Kidney epithelial cell (primary cell): ENCODE data around the gene NEK6. TPM values are rescaled to one million over a fixed set of nuclear protein-coding genes. Genes with fewer than 3 reads are reported as not detected.

Source experiments
- DNase-seq: peaks from one replicate; pipeline ENCODE4 v3.0.0-alpha.2; 2010; ENCODE audit warnings: low read depth
- H3K27me3 ChIP-seq: 2 replicates; pipeline ENCODE4 v1.6.0; 2011; ENCODE audit warnings: low read length; ENCODE audit not compliant: control insufficient read depth, insufficient read depth
- H3K36me3 ChIP-seq: 2 replicates; pipeline ENCODE4 v1.5.1; 2011; ENCODE audit warnings: low read length; ENCODE audit not compliant: control insufficient read depth, insufficient read depth
- H3K4me3 ChIP-seq: 2 replicates; pipeline ENCODE4 v1.5.1; 2011; ENCODE audit warnings: low read depth, mild to moderate bottlenecking, control low read depth, low read length
- total RNA-seq: library from RNA; depleted of rRNA; stranded (reverse); fragments of >200 nt; gene quantifications from 2 replicates; pipeline ENCODE4 v1.2.3, GENCODE V29; 2015
- TF ChIP-seq, protein P1 (sequence below): IDR thresholded peaks from 2 replicates; pipeline ENCODE4 v1.5.1; 2011; ENCODE audit warnings: mild to moderate bottlenecking, moderate library complexity, low read length, control low read depth, inconsistent platforms; ENCODE audit not compliant: insufficient read depth, poor library complexity, severe bottlenecking

NEK6 gene
- total RNA-seq, 1 donor from 2014 or later: 17.8 TPM

DNA sequence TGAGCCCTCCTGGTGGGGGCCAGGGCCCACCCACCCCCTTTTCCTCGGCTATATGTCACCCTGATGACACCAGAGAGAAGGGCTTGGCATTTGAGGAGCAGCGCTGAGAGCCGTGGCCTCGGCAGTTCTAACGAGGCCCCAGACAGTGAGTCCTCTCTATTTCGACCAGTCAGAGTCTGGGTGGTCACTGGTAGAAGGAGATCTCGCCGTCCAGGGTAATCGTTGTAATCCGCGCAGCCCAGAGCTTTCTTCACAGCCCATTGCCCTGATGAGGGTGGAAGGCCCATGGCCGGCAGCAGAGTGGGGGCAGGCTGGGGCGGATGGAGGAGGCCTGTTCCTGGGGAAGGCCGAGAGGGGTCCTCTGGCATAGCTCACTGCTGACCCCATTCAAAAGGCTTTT, 87.3 kb downstream of the NEK6 start:
- H3K36me3 ChIP-seq: peaks cover 1% of the 10 kb centered on the region
- no peaks in the 10 kb centered on the region for H3K27me3 ChIP-seq
- DNase-seq: no peak
- TF ChIP-seq, protein P1, sequence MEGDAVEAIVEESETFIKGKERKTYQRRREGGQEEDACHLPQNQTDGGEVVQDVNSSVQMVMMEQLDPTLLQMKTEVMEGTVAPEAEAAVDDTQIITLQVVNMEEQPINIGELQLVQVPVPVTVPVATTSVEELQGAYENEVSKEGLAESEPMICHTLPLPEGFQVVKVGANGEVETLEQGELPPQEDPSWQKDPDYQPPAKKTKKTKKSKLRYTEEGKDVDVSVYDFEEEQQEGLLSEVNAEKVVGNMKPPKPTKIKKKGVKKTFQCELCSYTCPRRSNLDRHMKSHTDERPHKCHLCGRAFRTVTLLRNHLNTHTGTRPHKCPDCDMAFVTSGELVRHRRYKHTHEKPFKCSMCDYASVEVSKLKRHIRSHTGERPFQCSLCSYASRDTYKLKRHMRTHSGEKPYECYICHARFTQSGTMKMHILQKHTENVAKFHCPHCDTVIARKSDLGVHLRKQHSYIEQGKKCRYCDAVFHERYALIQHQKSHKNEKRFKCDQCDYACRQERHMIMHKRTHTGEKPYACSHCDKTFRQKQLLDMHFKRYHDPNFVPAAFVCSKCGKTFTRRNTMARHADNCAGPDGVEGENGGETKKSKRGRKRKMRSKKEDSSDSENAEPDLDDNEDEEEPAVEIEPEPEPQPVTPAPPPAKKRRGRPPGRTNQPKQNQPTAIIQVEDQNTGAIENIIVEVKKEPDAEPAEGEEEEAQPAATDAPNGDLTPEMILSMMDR: no peak
- H3K4me3 ChIP-seq: no peak overlapping the region

DNA sequence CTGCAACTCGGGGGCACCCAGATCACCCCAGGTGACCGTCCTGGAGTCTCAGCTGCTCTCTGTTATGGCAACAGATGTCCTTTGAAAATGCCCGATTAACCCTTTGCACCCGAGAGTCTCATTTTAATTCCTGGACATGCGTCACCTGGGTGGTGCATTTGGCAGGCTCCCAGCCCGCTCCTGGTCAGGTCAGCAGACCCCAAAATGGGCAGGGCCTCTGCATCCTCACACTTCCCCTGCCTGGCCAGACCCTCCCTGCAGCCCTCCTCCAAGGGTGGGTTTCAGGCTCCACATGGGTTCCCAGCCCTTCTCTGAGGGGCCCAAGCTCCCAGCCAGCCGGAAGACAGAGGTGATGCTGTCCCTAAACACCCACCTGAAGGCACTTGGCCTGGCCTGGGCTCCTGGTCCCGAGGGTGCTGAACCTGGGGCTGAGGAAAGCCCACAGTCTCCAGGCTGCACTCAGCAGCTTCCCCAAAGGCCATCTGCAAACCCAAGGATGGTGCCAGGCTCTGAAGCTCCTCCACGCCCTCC, 88.1 kb downstream of the NEK6 start:
- TF ChIP-seq, protein P1: no peak
- Histone ChIP-seq H3K27me3 (no peaks in the 10 kb centered on the region), H3K36me3 (peaks cover 2% of the 10 kb centered on the region), H3K4me3 (no peak overlapping the region)
- no peak for DNase-seq

DNA sequence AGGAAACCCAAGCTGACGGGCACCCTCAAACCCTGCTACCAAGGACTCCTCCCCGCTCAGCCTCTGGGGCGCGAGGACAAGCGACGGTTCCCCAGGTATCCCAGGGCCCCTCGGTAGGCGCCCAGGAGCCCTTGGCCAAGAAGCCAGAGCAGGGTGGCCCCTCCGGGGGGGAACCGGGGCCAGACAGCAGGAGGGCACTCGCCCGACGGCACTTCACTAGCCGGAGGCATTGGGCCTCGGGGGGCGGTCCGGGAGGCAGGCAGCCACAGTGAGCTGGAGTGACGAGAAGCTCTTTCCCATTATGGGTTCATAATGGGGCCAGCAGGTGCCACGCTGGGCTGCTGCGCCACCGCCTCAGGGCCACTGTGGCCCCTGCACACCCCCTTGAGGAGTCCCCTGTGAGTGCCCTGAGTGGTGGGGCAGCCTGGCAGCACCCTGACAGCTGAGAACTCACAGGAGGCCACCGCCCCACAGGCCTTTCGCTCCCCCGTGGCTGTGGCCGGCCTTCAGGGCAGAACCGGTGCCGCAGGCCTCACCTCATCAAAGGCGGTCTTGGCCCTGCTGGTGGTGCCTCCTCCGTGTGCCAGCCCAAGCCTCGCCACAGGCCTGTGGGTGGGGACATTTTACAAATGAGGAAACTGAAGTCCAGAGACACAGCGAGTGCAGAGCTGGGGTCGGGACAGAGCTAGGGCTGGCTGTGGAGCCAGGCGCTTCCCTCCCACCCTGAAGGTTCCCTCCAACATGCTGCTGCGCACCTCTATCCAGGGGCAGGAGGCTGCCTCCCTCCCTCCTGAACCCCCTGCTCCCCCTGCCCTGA, 88.8 kb downstream of the NEK6 start:
- no peak for DNase-seq
- H3K36me3 ChIP-seq: peaks cover 2% of the 10 kb centered on the region
- H3K27me3 ChIP-seq: no peaks in the 10 kb centered on the region
- TF ChIP-seq, protein P1: no peak
- H3K4me3 ChIP-seq: no peak overlapping the region

DNA sequence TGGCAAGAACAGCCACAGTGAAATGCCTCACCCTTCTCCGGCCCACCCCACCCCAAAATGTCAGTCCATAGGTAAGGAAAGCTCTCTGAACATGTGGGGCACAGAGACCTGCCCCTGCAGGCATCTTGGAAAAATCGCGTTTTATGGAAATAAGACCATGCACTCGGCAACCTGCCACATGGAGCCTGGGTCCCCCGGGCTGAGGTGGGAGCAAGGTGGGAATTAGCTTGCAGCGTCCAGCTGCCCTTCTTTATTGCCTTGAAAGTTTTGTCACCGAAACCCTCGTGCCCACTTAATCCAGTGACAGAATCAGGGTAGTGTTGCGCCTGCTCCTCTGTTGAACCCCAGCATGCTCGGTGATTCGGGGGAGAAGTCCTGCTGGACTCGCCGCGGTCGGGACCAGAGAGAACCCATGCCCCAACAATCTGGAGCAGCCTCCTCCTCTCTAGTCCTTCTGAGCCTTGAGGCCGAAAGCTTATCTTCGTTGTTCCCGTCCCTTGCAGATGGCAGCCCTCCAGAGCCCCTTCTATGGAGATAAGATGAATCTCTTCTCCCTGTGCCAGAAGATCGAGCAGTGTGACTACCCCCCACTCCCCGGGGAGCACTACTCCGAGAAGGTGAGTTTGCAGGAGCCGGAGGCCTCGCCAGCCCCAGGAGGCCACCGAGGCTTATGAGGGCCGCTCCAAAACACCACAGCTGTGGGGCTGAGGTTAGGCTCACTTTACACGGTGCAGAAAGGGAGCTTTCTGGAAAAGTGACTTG, 89.6 kb downstream of the NEK6 start:
- Histone ChIP-seq H3K4me3 (no peak overlapping the region), H3K36me3 (peaks cover 2% of the 10 kb centered on the region)
- TF ChIP-seq, protein P1: no peak

DNA sequence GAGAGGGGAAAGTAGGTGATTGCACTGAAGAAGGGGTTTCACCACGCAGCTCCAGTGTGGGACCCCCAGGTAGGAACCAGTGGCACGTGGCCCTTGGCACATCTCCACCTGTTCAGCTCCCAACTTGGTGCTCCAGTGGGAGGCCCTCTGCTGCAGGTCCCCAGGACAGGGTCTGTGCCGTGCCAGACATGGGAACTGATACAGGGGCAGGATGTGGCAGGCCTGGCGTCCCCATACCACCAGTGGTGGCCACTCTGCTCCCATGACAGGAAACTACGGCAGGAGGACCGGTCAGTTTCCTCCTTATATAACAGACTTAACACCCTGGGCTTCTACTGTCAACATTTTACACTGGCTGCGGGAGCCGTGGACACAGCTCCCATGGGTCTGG, 90.2 kb downstream of the NEK6 start:
- TF ChIP-seq, protein P1: no peak
- DNase-seq: no peak
- Histone ChIP-seq H3K27me3 (no peaks in the 10 kb centered on the region), H3K4me3 (no peak overlapping the region), H3K36me3 (peaks cover 2% of the 10 kb centered on the region)

More for the DNA sequence above, 89.6 kb downstream of the NEK6 start:
- DNase-seq: no peak
- no peaks in the 10 kb centered on the region for H3K27me3 ChIP-seq
